Skin of body (tissue), 2 donors: Measurements from ENCODE around the gene LDHAL6A. TPM values are rescaled to one million over a fixed set of nuclear protein-coding genes. Genes with fewer than 3 reads are reported as not detected.

Experiments
- DNase-seq: peaks from one replicate; lab custom pipeline; 2025; lab: John Stamatoyannopoulos, UW
- total RNA-seq: library from RNA; depleted of rRNA; stranded (reverse); fragments of >200 nt; gene quantifications from one replicate; pipeline ENCODE4 v1.2.3, GENCODE V29; 2014

Gene LDHAL6A
- total RNA-seq, 1 donor from 2014 or later: not detected

- no peak for DNase-seq
Measured at GRCh38 chr11:18490736-18491485, 35.3 kb downstream of the LDHAL6A start.

GRCh38 chr11:18491924-18492323 is 36.3 kb downstream of the LDHAL6A start:
- no peak for DNase-seq

GRCh38 chr11:18492888-18493287 is 37.2 kb downstream of the LDHAL6A start:
- DNase-seq: no peak

GRCh38 chr11:18493310-18493709 is 37.7 kb downstream of the LDHAL6A start:
- no peak for DNase-seq

DNA sequence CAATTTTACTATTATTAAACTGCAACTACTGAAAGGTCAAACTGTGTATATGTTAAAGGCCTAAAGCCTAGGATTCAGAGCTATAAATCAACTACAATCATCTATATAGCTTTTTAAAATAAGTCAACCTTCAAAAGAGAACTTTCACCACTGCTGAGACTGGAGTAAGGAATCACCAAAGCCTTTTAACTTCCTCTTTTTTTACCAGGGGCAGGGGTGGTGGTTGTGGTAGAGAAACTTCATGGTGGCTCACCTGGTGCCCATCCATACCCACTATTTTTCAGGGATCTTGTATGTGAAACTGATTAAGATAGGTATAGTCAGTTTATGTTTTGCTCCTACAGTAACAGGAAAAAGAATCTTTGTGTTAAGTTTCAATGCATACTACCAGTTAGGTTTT is 39.6 kb downstream of the LDHAL6A start:
- no peak for DNase-seq

DNA sequence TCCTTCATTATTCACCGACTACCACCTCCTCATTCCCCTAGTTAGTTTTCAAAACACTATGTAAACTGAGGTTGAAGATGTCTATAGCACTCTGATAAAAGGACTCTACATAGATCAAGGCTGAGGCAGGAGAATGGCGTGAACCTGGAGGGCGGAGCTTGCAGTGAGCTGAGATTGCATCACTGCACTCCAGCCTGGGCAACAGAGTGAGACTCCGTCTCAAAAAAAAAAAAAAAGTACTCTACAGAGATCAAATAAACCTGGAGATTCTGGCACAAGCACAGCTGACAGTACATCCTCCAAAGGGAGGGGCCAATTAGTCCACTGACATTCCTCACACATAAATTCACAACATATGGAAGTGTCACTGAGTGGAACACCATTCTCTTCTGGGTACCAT is 40.0 kb downstream of the LDHAL6A start:
- no peak for DNase-seq

DNA sequence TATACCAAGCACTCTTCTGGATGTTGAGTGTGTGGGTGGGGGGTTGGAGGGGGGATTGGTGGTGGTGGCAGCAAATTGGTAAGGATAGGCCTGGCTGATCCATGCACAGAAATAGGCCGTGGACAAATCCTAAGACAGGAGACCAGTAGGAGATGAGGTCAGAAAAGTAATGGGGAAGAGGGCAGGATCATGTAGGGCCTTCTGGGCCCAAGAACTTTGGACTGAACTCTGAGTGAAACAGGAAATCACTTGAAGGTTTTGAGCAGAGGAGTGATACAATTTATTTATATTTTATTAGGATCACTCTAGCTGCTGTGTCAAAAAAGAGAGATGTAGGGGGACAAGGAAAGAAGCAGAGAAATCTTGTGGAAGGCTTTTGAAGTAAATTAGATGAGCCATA is 42.4 kb downstream of the LDHAL6A start:
- DNase-seq: no peak

DNA sequence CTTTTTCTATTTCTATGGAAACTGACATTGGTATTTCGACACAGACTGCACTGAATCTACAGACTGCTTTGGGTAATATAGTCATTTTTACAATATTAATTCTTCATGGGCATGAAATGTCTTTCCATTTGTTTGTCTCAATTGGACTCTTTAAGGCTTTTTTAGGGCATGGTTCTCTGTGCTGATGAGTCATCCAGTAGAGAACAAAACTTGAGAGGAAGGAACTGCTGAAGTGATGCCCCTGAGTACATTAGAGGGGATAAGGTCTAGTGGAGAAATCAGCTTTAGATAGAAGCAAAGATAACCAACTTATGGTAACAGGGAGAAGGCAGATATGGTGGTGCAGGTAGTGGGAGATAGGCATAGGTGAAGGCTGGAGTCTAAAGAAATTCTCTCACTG is 46.0 kb downstream of the LDHAL6A start:
- DNase-seq: no peak

DNA sequence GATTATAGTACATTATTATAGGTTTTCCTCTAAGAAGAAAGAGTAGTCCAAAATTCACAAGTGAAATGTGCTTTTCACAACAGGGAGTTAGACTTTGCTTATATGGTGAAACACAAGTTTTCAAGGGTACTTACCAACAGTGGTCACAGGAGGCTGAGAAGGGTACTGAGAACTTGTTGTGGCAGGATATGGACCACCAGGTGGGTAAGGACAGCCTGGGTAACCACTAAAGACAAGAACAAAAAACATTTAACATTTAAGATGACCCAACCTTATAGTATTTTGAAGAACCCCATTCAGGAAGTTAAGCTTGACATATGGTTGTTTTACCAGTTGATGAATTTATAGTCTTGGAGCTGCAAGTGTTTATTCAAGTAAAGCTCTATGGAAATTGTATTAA is 46.7 kb downstream of the LDHAL6A start:
- DNase-seq: no peak

GRCh38 chr11:18521122-18521521 is 65.5 kb downstream of the LDHAL6A start:
- DNase-seq: no peak

GRCh38 chr11:18522388-18522787 is 66.7 kb downstream of the LDHAL6A start:
- DNase-seq: no peak

GRCh38 chr11:18523084-18523483 is 67.4 kb downstream of the LDHAL6A start:
- no peak for DNase-seq

DNA sequence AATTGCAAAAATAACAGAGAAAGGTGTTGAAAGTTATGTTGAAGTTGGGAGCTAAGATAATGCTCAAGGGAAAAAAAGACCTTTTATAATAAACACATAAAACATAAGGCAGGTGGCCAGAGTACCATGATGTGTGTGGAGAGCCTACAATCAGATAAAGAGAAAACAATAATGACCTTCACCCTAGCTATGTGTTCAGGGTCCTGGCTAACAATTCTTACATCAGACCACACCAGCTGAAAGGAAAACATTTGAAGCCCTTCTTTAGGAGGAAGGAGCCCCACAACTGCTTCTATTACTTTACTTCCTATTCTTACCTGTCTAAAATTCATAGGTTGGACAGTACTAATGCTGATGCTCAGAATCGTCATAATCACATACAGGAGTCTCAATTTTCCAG is 68.6 kb downstream of the LDHAL6A start:
- DNase-seq: no peak

- DNase-seq: peak; percentile 30
Measured at GRCh38 chr11:18526130-18526520, 70.5 kb downstream of the LDHAL6A start.

DNA sequence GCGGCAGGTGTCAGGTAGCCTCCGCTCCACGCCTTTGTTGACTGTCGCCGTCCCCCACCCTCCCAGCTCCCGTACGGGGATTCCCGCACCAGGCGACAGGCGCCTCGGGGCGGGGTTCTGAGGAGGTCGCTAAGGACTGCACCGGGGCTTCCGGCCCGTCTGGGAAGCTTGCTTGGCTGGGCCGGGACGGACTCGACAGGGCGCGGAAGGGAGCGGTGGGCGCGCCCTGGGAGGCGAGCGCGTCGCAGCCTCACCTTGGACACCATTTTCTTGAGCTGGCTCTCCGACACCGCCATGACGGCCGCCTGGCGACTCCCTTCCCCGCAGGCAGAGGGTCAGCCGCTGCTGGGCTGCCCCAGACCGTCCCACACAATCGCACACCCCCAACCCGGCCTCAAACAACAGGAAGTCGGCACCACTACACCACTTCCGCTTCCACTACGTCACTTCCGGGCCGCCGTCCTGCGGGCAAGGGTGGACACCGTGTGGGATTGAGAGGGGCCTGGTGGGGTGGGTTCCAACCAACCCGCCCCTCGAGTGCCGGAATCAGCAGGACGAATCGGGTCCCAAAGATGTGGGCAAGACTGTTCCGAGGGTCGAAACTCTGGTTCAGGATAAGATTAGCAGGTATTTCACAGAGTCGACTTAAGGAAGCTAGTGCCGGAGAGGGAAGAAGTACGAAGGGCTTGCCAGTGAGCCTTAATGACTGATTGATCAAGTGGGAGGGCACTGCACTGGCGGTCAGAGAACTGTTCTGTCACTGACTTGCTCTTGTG is 71.1 kb downstream of the LDHAL6A start, which contains the start of gene TSG101:
Gene TSG101 (minus strand): TSS at position 422 of the 776 bp plus-strand sequence. CDS start 126 bp downstream, at position 296.
- peak; percentile 92 for DNase-seq

GRCh38 chr11:18527512-18527911 is 71.9 kb downstream of the LDHAL6A start:
- DNase-seq: no peak

Other genes starting within 250 kb of the LDHAL6A start
- gene SAA4, start 219.1 kb upstream of the LDHAL6A start, total RNA-seq: not detected
- gene SAA2, start 207.2 kb upstream of the LDHAL6A start, total RNA-seq: 0.69 TPM
- not detected for gene SAA1, start 189.6 kb upstream of the LDHAL6A start, total RNA-seq
- 32.8 TPM for gene HPS5, start 133.7 kb upstream of the LDHAL6A start, total RNA-seq
- gene GTF2H1, start 133.3 kb upstream of the LDHAL6A start, total RNA-seq: 50.9 TPM
- gene LDHA, start 61.3 kb upstream of the LDHAL6A start, total RNA-seq: 321 TPM
- not detected for gene LDHC, start 43.5 kb upstream of the LDHAL6A start, total RNA-seq
- gene TSG101, start 71.1 kb downstream of the LDHAL6A start, total RNA-seq: 54.5 TPM
- 18.8 TPM for gene UEVLD, start 132.9 kb downstream of the LDHAL6A start, total RNA-seq
- gene MISFA, start 143.9 kb downstream of the LDHAL6A start, total RNA-seq: 2.6 TPM
- gene SPTY2D1, start 178.5 kb downstream of the LDHAL6A start, total RNA-seq: 20.8 TPM
- 4.0 TPM for gene TMEM86A, start 242.9 kb downstream of the LDHAL6A start, total RNA-seq